ENCODE measurements around the gene BACE1.
"Not testable (repeated sequence)": the region's sequence is repeated elsewhere in the genome, so short reads cannot be mapped to it uniquely, and the experiment has no call there.

The BACE1 gene

GRCh38 chr11:117273550-117274289, 42.3 kb downstream of the BACE1 start:
- DNase-seq (ENCODE audit: low read depth in 2 of 2), result no peak

- not testable (repeated sequence) for DNase-seq (ENCODE audit: low read depth in 2 of 2)
These were observed 43.9 kb downstream of the BACE1 start for GRCh38 chr11:117272175-117272574.

GRCh38 chr11:117271208-117271607, 44.8 kb downstream of the BACE1 start:
- no peak for DNase-seq (ENCODE audit: low read depth in 2 of 2)

- DNase-seq (ENCODE audit: low read depth in 2 of 2), result no peak
These were observed 46.2 kb downstream of the BACE1 start for GRCh38 chr11:117269856-117270255.

DNA sequence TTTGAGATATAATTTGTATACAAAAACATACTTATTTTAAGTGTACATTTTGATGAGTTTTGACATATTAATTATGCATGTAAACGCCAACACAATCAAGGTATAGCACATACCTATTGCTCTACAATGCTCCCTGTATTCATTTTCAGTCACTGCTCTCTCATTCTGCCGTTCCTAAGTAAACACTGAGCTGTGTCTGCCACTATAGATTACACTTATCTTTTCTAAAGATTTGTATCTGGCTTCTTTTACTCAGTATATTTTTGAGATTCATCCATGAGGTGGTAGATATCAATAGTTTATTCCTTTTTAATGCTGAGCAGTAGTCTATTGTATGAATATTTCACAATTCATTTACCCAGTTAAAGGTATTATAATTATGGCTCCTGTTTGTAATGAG, 50.3 kb downstream of the BACE1 start:
- no peak for DNase-seq (ENCODE audit: low read depth in 2 of 2)

GRCh38 chr11:117264624-117265323, 51.3 kb downstream of the BACE1 start:
- DNase-seq (ENCODE audit: low read depth in 2 of 2), result not testable (repeated sequence)

GRCh38 chr11:117259417-117259816, 56.6 kb downstream of the BACE1 start:
- DNase-seq (ENCODE audit: low read depth in 2 of 2), result no peak

DNA sequence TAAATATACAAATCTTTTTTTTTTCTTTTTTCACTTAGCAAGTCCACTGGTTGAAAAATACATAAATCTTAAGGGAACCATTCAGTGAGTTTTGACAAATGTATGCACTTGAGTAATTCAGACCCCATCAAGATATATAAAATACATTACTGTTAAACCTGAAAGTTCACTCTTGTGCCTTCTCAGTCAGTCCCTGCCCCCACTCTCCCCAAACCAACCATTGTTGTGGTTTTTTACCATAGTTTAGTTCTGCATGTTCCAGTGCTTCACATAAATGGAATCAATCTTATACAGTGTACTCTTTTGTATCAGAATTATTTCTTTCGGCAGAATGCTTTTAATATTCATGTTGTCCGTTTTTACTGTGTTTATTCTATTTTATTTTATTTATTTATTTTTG, 57.5 kb downstream of the BACE1 start:
- DNase-seq (ENCODE audit: low read depth in 2 of 2), result no peak

- no peak for DNase-seq (ENCODE audit: low read depth in 2 of 2)
These were observed 59.5 kb downstream of the BACE1 start for GRCh38 chr11:117256573-117256972.

DNA sequence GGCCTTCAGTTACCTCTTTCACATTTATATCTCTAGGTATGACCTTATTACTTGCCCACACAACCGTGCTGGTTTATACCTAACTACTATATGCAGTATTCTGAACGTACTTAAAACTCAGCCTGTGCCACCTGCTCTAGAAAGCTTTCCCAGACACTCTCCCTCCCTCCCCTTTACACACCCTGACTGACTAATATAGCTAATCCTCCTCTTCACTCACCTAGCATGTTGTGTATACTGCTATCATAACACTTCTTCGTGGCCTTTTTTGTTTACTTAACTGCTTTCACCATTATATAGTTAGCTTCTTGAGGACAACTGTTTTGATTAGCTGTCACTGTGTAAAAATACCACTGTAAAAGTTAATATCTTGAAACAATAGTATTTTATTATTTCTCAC, 60.1 kb downstream of the BACE1 start:
- DNase-seq (ENCODE audit: low read depth in 2 of 2), result no peak

GRCh38 chr11:117251506-117251905, 64.5 kb downstream of the BACE1 start:
- DNase-seq (ENCODE audit: low read depth in 2 of 2), result no peak

DNA sequence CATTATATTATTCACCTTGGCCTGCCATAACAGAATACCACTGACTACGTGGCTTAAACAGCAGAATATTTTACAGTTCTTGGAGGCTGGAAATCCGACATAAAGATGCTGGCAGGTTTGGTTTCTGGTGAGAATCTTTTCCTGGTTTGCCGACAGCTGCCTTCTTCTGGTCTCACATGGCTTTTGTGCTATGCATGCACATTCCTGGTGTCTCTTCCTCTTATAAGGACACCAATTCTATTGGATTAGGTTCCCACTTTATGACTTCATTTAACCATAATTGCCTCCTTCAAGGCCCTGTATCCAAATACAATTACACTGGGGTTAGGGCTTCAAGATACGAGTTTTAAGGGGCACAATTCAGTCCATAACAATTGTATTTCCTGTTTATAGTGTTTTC, 66.5 kb downstream of the BACE1 start:
- DNase-seq (ENCODE audit: low read depth in 2 of 2), result no peak

DNA sequence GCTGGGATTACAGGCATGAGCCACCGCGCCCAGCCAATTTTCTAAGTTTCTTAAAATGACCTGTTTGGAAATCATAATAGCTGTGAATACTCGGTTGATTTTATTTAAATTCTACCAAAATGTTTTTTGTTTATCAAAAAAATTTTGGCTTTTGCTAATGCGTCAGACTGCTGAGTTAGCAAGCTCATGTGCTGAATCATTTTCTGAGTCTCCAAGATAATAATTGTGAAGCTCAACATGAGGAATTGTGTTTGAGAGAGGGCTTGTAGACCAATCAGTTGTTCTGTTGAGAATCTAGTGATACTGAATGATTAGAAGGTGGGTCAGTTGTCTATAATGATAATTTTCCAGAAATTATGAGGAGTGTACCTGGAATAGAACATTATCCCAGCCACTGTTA, 67.7 kb downstream of the BACE1 start:
- DNase-seq (ENCODE audit: low read depth in 2 of 2), result no peak

DNA sequence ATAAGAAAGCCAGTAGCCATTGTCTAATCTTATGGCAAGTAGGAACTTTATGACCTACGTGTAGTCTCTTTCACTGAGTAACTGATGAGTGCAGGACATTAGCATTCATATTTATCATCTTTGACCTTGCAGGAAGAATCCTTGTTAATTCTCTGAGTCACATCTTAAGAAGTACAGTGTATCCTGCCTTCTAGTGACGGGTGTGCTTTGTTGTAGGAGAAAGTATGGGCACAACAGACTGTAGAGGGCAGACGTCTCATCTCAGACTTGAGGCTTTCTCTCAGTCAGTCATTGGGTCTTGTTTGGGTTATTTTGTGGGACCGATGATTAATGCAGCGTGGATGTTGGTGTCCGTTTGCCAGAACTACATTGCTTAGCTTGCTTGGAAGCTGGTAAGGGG, 76.8 kb downstream of the BACE1 start:
- DNase-seq (ENCODE audit: low read depth in 2 of 2), result no peak

DNA sequence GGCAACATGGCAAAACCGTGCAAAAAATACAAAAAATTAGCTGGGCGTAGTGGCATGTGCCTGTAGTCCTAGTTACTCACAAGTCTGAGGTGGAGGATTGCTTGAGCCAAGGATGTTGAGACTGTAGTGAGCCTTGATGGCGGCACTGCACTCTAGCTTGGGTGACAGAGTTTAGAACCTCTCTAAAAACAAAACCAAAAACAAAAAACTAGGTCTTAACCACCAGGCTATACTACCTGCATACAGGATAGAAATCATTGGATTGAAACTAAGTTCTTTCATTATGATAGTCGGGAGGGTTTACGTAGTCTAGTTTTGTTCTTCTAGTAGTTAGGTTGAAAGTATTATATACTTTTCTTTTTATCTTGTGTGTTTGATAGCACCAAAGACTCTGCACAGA, 77.8 kb downstream of the BACE1 start:
- DNase-seq (ENCODE audit: low read depth in 2 of 2), result no peak
